Chondrocyte (in vitro differentiated cells): ENCODE data around the gene RNF121. TPM values are rescaled to one million over a fixed set of nuclear protein-coding genes. Genes with fewer than 3 reads are reported as not detected.

Source experiments
- DNase-seq: peaks from one replicate; pipeline ENCODE4 v3.0.0; 2021; ENCODE audit warnings: mixed read lengths, low spot score
- H3K27ac Mint-ChIP-seq: one replicate; pipeline ENCODE4 v1.8.0; 2021; ENCODE audit warnings: mild to moderate bottlenecking, moderate library complexity, mixed read lengths; ENCODE audit not compliant: unreplicated experiment
- H3K27me3 Mint-ChIP-seq: 2 replicates; pipeline ENCODE4 v1.8.0; 2021; ENCODE audit warnings: low read depth, mixed read lengths
- H3K36me3 Mint-ChIP-seq: 2 replicates; pipeline ENCODE4 v1.8.0; 2021; ENCODE audit warnings: low read depth, mixed read lengths
- H3K4me1 Mint-ChIP-seq: 2 replicates; pipeline ENCODE4 v1.8.0; 2021; ENCODE audit warnings: low read depth, mild to moderate bottlenecking, mixed read lengths
- H3K4me3 Mint-ChIP-seq: one replicate; pipeline ENCODE4 v1.8.0; 2021; ENCODE audit warnings: mild to moderate bottlenecking, moderate library complexity, mixed read lengths; ENCODE audit not compliant: unreplicated experiment
- H3K9me3 Mint-ChIP-seq: 2 replicates; pipeline ENCODE4 v1.8.0; 2021; ENCODE audit warnings: low read depth, mixed read lengths
- CTCF ChIP-seq: fragments of 200-600 bp; sonication (generic); IDR thresholded peaks from 2 replicates; pipeline ENCODE4 v1.5.0; 2021; ENCODE audit warnings: antibody characterized with exemption, mild to moderate bottlenecking, moderate library complexity
- total RNA-seq: library from RNA; stranded (reverse); gene quantifications from 3 replicates; pipeline ENCODE4 v1.2.1, GENCODE V29; 2021

The RNF121 gene
- total RNA-seq, 1 donor from 2014 or later = 64.2 TPM

GRCh38 chr11:72004515-72005346 lies 75.9 kb downstream of the RNF121 start:
- no peak for DNase-seq
- peaks cover 40% of the 10 kb centered on the region for H3K36me3 Mint-ChIP-seq
- H3K4me3 Mint-ChIP-seq = no peak overlapping the region
- H3K27me3 Mint-ChIP-seq = no peaks in the 10 kb centered on the region
- TF ChIP-seq CTCF = no peak
- H3K27ac Mint-ChIP-seq = peak overlapping the region; percentile 45
- H3K4me1 Mint-ChIP-seq = peaks cover 14% of the 10 kb centered on the region
- H3K9me3 Mint-ChIP-seq = no peaks in the 10 kb centered on the region

- peaks cover 13% of the 10 kb centered on the region for H3K4me1 Mint-ChIP-seq
- TF ChIP-seq CTCF = no peak
- DNase-seq = no peak
- H3K27ac Mint-ChIP-seq = peak overlapping the region; percentile 61
- no peak overlapping the region for H3K4me3 Mint-ChIP-seq
- no peaks in the 10 kb centered on the region for H3K9me3 Mint-ChIP-seq
- H3K27me3 Mint-ChIP-seq = no peaks in the 10 kb centered on the region
- H3K36me3 Mint-ChIP-seq = peaks cover 42% of the 10 kb centered on the region
These were observed 76.8 kb downstream of the RNF121 start for GRCh38 chr11:72005347-72006260.

GRCh38 chr11:72006309-72007088 lies 77.7 kb downstream of the RNF121 start:
- H3K4me1 Mint-ChIP-seq = peaks cover 15% of the 10 kb centered on the region
- peaks cover 42% of the 10 kb centered on the region for H3K36me3 Mint-ChIP-seq
- H3K27me3 Mint-ChIP-seq = no peaks in the 10 kb centered on the region
- H3K4me3 Mint-ChIP-seq = no peak overlapping the region
- no peak for DNase-seq
- H3K27ac Mint-ChIP-seq = peak overlapping the region; percentile 36
- no peaks in the 10 kb centered on the region for H3K9me3 Mint-ChIP-seq
- no peak for TF ChIP-seq CTCF

GRCh38 chr11:72007089-72007476 lies 78.2 kb downstream of the RNF121 start:
- Mint-ChIP-seq H3K4me3 (no peak overlapping the region), H3K9me3 (no peaks in the 10 kb centered on the region), H3K27ac (peak overlapping the region; percentile 36), H3K4me1 (peaks cover 11% of the 10 kb centered on the region), H3K36me3 (peaks cover 42% of the 10 kb centered on the region), H3K27me3 (no peaks in the 10 kb centered on the region)
- DNase-seq = no peak
- TF ChIP-seq CTCF = no peak
